Fibroblast of the aortic adventitia (primary cell): ENCODE results near the gene EEFSEC. TPM values are rescaled to one million over a fixed set of nuclear protein-coding genes. Genes with fewer than 3 reads are reported as not detected.

Experiments
- DNase-seq: peaks from one replicate; pipeline ENCODE4 v3.0.0-alpha.2; 2010; ENCODE audit warnings: low read depth
- H3K4me3 ChIP-seq: 2 replicates; pipeline ENCODE4 v1.5.1; 2011; ENCODE audit warnings: low read depth, mild to moderate bottlenecking, control low read depth, low read length, moderate library complexity
- CTCF ChIP-seq: IDR thresholded peaks from 2 replicates; pipeline ENCODE4 v1.5.1; 2011; ENCODE audit warnings: mild to moderate bottlenecking, low read length, control low read depth, inconsistent platforms; ENCODE audit not compliant: insufficient read depth
- total RNA-seq: library from RNA; depleted of rRNA; stranded (reverse); fragments of >200 nt; gene quantifications from 2 replicates; pipeline ENCODE4 v1.2.3, GENCODE V29; 2012; ENCODE audit warnings: low replicate concordance

EEFSEC gene
- total RNA-seq, 1 donor, result 8.1 TPM

DNA sequence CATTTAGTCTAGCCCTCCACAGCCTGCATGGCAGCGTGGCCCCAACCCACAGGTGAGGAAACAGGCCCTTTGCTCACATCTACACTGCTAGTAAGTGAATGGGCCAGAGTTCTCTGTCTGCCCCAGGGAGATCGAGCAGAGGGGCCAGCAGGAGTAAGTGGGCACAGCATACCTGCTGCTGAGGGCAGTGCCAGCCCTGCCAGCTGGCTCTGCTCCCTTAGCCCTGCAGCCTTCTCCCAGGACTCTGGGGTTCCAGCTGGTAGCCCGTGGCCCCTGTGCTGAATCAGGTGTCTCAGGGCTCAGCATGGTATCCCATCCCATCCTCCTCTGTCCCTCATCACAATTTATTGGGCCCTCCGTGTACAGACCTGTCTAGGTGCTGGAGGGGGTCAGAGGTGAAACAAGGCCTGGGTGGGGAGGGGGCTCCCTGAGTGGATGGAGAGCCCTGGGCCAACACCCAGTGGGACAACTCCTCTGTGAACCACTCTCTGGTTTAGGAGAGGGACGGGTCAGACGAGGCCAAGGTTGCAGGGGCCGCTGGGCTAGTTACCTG lies 211.6 kb downstream of the EEFSEC start:
- H3K4me3 ChIP-seq, result no peak overlapping the region
- no peak for DNase-seq
- TF ChIP-seq CTCF, result no peak

- DNase-seq, result no peak
Observed at GRCh38 chr3:128366136-128366535, 212.9 kb downstream of the EEFSEC start.

GRCh38 chr3:128366652-128367051 lies 213.4 kb downstream of the EEFSEC start:
- no peak overlapping the region for H3K4me3 ChIP-seq
- no peak for TF ChIP-seq CTCF
- no peak for DNase-seq

More at GRCh38 chr3:128366136-128366535, 212.9 kb downstream of the EEFSEC start:
- H3K4me3 ChIP-seq, result no peak overlapping the region
- TF ChIP-seq CTCF, result no peak

DNA sequence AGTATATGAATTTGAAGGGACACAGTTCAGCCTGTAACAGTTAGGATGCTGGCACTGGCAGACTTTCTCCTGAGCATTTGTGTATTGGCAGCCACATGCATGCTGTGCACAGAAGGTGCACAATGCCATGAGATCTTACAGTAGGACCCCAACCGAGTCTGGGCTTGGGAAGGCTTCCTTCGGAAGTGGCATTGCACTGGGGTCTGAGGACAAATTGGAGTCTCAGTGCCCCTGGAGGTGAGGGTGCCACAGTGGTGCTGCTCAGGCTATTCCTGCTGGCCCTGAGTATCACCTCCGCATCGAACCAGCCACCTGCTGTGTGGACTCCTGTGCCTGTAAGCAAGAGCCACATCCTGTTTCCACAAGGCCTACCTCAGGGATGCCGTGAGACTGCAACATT lies 213.9 kb downstream of the EEFSEC start:
- DNase-seq, result no peak
- no peak for TF ChIP-seq CTCF
- no peak overlapping the region for H3K4me3 ChIP-seq

DNA sequence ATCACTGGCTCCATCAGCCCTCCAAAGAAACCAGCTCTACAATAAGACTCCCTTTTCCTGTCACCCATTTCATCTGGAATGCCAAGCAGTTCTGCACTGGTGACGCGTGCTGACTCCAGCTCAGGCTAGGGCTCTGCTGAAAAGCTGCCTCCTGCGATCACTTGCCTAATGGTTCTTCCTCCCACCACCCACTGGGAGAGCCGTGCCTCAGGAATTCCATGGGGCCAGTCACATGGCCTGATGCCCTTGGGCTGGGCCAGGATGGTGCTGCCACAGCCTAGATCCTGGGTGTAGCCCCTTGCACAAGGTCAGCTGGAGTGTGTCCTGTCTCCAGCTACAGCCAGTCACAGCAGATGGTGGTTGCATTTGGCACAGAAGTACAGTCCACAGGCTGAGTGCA lies 214.5 kb downstream of the EEFSEC start:
- no peak overlapping the region for H3K4me3 ChIP-seq
- TF ChIP-seq CTCF, result no peak
- no peak for DNase-seq

GRCh38 chr3:128368626-128369025 lies 215.3 kb downstream of the EEFSEC start:
- TF ChIP-seq CTCF, result no peak
- no peak for DNase-seq
- H3K4me3 ChIP-seq, result no peak overlapping the region

GRCh38 chr3:128369121-128369703 lies 215.9 kb downstream of the EEFSEC start:
- DNase-seq, result no peak
- no peak for TF ChIP-seq CTCF

More at GRCh38 chr3:128369121-128369703, 215.9 kb downstream of the EEFSEC start:
- no peak overlapping the region for H3K4me3 ChIP-seq
